Osteoblast (primary cell): ENCODE data around the gene SLC13A5. TPM values are rescaled to one million over a fixed set of nuclear protein-coding genes. Genes with fewer than 3 reads are reported as not detected.

Experiments
- small RNA-seq: library from RNA; depleted of rRNA; stranded (forward); fragments of <200 nt; gene quantifications from one replicate; pipeline ENCODE3, GENCODE V24; 2012
- total RNA-seq: library from RNA; depleted of rRNA; stranded (reverse); fragments of >200 nt; gene quantifications from 2 replicates; pipeline ENCODE4 v1.2.3, GENCODE V29; 2012

SLC13A5 gene
- total RNA-seq, 1 donor: not detected

Small RNAs within 50 kb of the gene (small RNA-seq; reads per million reads assigned to genes)
- not detected for gene AC004706.2
- gene MIR4520-1: not detected

Other genes with a start within 250 kb of the SLC13A5 start
- 1.8 TPM in 2 replicates for gene PITPNM3, start 156.8 kb downstream of the SLC13A5 start, total RNA-seq
- gene KIAA0753, start 72.7 kb downstream of the SLC13A5 start, total RNA-seq: 17.0 and 23.6 TPM in 2 replicates
- 70.6 and 79.0 TPM in 2 replicates for gene TXNDC17, start 72.3 kb downstream of the SLC13A5 start, total RNA-seq
- 5.4 and 9.1 TPM in 2 replicates for gene MED31, start 61.8 kb downstream of the SLC13A5 start, total RNA-seq
- 0.29 and 0.72 TPM in 2 replicates for gene C17orf100, start 61.6 kb downstream of the SLC13A5 start, total RNA-seq
- 36.2 and 48.5 TPM in 2 replicates for gene XAF1, start 42.7 kb upstream of the SLC13A5 start, total RNA-seq
- 0.36 and 0.59 TPM in 2 replicates for gene FBXO39, start 62.8 kb upstream of the SLC13A5 start, total RNA-seq
- not detected in 2 replicates for gene TEKT1, start 118.4 kb upstream of the SLC13A5 start, total RNA-seq